ENCODE data around the gene OR2C3.

The OR2C3 gene

GRCh38 chr1:247536340-247536739 lies at the start of gene OR2C3:
OR2C3 (minus strand) TSS chr1:247536440; CDS start chr1:247532511, 3,929 bp downstream.
- H3K4me3 ChIP-seq (ENCODE audit: low read length), result no peak within 1 kb of the TSS
- no peak for DNase-seq (ENCODE audit: low read depth)
- no peak for TF ChIP-seq CTCF (conservative IDR thresholded peaks at IDR 0.05; ENCODE audit: low read depth, low read length)

GRCh38 chr1:247578946-247579460 lies 42.8 kb upstream of the OR2C3 start:
- no peak for DNase-seq (ENCODE audit: low read depth)
- H3K4me3 ChIP-seq (ENCODE audit: low read length), result no peak overlapping the region
- no peak for TF ChIP-seq CTCF (conservative IDR thresholded peaks at IDR 0.05; ENCODE audit: low read depth, low read length)

DNA sequence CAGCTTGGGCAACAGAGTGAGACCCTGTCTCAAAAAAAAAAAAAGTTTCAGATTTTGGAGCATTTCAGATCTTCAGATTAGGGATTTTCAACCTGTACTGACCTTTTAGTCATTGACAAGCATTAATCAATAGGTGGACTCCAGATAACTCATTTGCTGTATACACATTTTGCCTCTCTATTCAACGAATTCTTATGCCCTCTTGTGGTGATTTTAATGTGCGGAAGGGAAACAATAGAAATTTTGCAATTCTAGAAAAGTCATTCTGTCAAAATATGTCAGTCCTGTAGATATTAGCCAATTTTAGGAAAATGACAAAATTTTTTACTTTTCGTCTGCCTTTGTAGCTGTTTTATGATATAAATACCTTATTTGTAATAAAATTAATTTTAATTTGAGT lies 40.3 kb upstream of the OR2C3 start:
- TF ChIP-seq CTCF (conservative IDR thresholded peaks at IDR 0.05; ENCODE audit: low read depth, low read length), result peak; percentile 44
- DNase-seq (ENCODE audit: low read depth), result no peak
- no peak overlapping the region for H3K4me3 ChIP-seq (ENCODE audit: low read length)

DNA sequence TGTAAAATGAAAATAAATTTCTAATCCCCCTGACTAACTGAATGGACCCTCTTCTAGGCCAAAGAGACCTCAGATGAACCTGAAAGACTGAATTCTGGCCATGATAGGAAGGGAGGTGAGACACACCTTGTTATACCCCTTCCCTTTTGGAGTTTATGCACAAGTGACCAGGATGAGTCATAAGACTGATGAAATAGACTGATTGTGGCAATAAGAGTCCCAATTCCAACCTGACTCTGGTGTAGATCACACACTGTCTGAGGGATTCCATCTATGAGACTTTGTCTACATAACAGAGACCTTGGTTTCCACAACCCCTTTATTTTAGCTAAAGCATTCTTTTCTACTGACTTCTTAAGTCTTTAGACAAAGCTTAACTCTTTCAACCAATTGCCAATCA lies 38.4 kb upstream of the OR2C3 start:
- DNase-seq (ENCODE audit: low read depth), result no peak
- TF ChIP-seq CTCF (conservative IDR thresholded peaks at IDR 0.05; ENCODE audit: low read depth, low read length), result no peak
- H3K4me3 ChIP-seq (ENCODE audit: low read length), result no peak overlapping the region

DNA sequence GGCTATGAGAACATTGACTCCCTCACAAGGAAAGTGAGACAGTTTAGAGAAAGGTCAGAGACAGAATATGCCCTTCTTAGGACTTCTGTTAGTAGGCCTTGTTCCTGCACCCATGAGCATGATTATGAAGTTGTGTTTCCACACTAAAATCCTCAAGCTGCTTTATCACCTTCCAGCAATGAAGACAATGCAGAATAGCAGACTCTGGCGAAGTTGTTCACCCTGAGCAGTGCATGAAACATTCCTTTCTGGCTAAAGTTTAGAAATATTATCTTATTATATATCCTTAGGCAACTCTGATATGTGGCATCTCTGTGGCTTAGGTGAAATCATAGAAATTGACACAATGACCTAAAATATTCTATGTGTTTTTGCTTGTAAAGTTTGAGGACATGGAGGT lies 38.0 kb upstream of the OR2C3 start:
- DNase-seq (ENCODE audit: low read depth), result no peak
- H3K4me3 ChIP-seq (ENCODE audit: low read length), result no peak overlapping the region
- TF ChIP-seq CTCF (conservative IDR thresholded peaks at IDR 0.05; ENCODE audit: low read depth, low read length), result no peak

DNA sequence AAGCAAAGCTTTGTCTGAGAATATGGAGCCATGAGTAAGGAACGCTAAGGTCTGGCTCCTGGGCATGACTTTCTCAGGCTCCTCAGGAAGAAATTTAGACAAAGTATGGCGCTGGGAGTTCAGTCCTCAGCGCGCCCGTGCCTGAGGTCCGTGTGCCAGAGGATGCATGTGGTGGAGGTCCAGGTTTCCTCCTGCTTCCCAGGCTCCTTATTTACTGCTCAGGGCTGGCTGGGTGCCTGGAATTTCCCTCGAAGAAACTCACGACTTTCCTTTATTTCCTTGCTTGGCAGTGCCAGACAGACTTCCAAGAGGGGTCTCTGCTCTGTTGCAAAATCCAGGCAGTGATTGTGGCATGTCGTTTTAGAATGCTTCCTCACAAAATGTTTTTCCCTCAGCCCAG lies 26.0 kb upstream of the OR2C3 start:
- no peak overlapping the region for H3K4me3 ChIP-seq (ENCODE audit: low read length)
- no peak for DNase-seq (ENCODE audit: low read depth)
- TF ChIP-seq CTCF (conservative IDR thresholded peaks at IDR 0.05; ENCODE audit: low read depth, low read length), result no peak

GRCh38 chr1:247561711-247562110 lies 25.5 kb upstream of the OR2C3 start:
- TF ChIP-seq CTCF (conservative IDR thresholded peaks at IDR 0.05; ENCODE audit: low read depth, low read length), result no peak
- no peak overlapping the region for H3K4me3 ChIP-seq (ENCODE audit: low read length)
- DNase-seq (ENCODE audit: low read depth), result no peak

All from retinal pigment epithelial cell (primary cell).